GM18502 (cell line): ENCODE results near the gene PRIM1.
"Not testable (repeated sequence)": the region's sequence is repeated elsewhere in the genome, so short reads cannot be mapped to it uniquely, and the experiment has no call there.

Experiments
- ATAC-seq: cut with Tn5 transposase; IDR thresholded peaks from one replicate; pipeline ENCODE4 v1.9.1; 2021; ENCODE audit warnings: mild to moderate bottlenecking; ENCODE audit not compliant: unreplicated experiment, poor library complexity

Gene PRIM1

DNA sequence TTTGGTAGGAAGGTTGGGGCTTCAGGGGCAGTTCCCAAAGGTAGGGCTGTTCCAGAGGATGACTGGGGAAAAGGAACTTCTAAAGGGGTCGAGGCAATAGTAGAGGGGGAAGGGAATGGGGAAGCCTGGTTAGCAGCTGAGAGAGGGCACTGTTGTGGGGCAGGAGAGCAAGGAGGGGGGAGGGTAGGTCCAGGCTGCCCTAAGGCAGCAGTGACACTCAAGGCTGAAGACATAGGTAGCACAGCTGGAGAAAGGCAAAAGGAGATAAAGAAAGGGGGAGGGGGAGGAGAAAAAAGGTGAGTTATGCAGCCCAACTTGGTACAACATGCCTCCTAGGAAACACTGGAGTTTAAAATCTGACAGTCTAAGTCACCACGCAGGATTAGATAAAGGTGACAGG is 30.9 kb downstream of the PRIM1 start:
- ATAC-seq: no peak

DNA sequence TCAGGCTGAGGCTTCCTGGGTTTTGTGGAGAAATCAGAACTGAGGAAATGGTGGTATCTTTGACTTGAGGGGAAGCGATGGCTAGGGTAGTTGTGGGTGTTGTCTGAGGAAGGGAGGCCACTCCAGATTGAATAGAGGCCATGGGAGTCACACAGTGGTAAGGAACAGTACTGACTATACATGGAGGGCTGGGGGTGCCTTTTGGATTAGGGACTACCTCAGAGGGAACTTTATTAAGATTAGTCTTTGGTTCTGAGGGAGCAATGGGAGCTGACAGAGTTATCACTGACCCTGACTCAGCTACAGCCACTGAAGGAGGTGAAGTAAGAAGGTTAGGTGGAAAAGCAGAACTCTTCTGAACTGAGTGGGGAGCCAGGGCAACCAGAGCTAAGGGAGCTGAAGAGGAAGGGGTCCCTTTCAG is 31.4 kb downstream of the PRIM1 start:
- no peak for ATAC-seq

DNA sequence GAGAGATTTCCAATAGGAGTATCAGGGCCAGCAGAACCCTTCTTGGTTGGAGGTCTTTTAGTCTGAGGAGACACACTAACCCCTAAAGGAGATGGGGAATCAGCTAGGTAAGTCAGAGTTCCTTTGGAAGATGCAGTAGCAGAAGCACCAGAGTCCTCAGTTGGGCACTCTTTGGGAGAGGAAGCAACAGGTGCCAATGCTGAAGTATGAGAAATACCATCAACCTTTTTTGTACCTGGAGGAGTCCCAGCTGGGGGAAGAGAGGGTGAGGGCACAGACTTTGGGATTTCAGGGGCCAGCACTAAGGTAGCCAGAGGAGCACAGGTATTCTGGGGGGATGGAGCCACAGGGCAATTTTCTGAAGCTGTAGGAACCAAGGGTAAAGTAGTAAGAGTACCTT is 33.1 kb downstream of the PRIM1 start:
- no peak for ATAC-seq

DNA sequence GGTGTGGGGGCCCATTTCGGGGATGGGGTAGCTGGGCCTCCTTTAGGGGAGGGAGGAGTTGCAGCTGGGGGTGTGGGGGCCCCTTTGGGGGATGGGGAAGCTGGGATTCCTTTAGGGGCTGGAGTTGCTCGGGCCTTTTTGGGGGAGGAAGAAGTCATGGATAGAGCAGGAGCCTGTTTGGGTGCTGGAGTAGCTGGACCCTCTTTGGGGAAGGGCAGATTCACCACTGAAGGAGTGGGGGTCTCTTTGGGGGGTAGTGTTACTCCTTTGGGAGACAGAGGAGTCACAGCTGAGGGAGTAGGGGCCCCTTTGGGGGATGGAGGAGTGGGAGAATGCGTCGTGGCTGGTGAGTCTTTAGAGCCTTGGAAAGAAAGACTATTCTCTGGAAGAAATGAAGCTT is 33.5 kb downstream of the PRIM1 start:
- no peak for ATAC-seq

DNA sequence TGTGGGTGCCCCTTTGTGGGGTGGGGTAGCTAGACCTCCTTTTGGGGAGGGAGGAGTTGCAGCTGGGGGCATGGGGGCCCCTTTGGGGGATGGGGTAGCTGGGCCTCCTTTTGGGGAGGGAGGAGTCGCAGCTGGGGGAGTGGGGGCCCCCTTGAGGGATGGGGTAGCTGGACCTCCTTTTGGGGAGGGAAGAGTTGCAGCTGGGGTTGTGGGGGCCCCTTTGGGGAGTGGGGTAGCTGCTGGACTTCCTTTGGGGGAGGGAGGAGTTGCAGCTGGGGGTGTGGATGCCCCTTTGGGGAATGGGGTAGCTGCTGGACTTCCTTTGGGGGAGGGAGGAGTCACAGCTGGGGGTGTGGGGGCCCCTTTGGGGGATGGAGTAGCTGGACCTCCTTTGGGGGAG is 34.0 kb downstream of the PRIM1 start:
- ATAC-seq: no peak

DNA sequence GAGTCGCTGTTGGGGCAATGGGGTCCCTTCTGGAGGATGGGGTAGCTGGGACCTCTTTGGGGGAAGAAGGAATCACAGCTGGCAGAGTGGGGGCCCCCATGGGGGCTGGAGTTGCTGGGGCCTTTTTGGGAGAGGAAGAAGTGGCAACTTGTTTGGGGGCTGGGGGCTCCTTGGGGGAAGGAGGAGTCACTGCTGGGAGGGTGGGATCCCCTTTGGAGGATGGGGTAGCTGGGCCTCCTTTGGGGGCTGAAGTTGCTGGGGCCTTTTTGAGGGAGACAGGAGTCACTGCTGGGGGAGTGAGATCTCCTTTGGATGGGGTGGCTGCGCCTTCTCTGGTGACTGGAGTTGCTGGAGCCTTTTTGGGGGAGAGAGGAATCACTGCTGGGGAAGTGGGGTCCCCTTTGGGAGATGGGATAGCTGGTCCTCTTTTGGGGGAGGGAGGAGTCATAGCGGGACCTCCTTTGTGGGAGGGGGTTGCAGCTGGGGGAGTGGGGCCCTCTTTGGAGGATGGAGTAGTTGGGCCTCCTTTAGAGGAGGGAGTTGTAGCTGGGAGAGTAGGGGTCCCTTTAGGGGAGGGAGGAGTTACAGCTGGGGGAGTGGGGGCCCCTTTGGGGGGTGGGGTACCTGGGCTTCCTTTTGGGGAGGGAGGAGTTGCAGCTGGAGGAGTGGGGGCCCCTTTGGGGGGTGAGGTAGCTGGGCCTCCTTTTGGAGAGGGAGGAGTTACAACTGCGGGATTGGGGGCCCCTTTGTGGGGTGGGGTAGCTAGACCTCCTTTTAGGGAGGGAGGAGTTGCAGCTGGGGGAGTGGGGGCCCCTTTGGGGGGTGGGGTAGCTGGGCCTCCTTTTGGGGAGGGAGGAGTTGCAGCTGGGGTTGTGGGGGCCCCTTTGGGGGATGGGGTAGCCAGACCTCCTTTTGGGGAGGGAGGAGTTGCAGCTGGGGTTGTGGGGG is 34.9 kb downstream of the PRIM1 start:
- no peak for ATAC-seq

DNA sequence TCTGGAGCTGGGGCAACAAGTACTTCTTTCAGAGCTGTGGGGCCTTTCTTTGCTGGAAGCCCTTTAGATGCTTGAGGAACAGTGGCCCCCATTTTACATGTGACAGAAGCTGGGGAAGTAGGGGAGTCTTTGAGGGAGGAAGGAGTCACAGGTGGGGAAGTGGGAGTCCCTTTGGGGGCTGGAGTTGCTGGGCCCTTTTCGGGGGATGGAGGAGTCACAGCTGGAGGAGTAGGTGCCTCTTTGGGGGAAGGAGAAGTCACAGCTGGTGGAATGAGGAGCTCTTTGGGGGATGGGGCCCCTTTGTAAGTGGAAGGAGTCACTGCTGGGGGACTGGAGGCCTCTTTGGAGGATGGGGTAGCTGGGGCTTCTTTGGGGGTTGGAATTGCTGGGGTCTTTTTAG is 35.7 kb downstream of the PRIM1 start:
- ATAC-seq: no peak

DNA sequence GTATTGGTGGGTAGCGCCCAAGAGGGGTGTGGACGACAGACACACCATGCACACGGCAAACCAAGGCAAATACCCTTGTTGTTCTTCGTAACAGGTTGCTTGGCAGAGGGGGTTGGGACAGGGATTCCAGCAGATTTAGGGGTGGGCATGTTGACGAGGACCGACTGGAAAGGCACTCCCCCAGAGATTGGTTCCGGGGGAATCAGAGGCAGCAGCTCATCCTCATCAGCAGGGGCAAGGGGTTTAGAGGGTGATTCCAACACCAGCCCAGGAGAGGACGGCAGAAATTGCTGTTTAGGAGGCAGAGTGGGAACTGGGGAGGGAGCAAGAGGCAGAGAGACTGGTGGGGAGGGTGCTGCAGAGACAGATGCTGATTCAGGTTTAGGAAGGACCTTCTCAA is 36.3 kb downstream of the PRIM1 start:
- no peak for ATAC-seq

DNA sequence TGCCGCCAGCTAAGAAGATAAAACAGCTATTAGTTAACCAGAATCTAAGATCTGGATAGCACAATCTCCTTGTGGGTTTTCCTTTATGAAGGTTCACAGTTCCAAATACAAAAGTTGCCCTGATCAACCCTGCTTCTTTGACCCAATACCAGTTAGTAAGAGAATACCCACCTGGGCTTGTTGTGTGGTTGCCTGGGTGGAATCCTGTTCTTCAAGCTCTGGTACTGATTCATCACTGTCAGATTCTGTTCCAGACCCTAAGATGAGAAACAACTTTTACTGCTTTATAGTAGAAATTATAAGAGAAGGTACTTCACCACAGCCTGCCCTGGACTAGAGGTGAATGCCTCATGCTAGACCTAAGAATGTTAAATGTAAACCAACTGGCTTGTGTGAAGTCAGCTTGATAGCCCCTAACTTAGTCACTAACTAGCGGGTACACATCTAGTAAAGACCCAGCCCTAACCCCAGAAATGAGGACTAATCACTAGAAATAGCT is 37.6 kb downstream of the PRIM1 start:
- ATAC-seq: no peak

DNA sequence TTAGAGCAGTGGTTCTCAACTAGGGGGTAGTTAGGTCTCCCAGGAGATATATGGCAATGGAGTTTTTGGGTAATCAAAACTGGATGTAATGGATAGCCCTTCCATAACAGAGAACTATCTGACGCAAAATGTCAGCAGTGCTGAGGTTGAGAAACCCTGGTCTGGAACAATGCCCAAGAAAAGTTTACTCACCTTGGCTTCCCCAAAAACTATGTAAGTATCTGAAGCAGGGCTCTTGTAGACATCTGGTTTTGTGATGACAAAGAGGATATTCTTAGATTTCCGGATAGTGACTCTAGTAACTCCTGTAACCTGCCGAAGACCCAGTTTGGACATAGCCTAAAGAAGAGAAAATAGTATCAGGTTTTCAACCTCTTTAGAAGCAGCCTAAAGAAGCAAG is 38.8 kb downstream of the PRIM1 start:
- no peak for ATAC-seq

DNA sequence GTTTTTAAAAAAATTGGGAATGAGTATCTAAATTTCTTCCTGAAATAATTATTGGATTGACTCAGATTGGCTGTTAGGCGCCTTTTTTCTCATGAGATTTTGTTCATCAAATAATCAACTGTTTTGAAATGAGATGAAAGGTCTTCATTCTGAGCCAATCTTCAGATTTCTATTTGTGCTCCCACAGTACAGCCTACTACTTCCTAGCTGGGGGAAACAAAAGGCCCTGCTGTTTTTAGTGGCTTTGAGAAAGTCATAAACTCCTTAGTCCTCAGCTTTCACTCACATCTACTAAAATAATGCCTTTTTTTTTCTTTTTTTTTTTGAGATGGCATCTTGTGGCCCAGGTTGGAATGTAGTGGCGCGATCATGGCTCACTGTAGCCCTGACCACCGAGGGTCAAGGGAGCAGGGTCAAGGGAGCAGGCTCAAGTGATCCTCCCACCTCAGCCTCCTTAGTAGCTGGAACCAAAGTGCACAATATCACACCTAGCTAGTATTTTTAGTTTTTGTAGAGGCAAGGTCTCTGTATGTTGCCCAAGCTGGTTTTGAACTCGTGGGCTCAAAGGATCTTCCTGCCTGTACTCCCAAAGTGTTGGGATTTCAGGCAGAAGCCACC is 42.3 kb downstream of the PRIM1 start:
- no peak for ATAC-seq

DNA sequence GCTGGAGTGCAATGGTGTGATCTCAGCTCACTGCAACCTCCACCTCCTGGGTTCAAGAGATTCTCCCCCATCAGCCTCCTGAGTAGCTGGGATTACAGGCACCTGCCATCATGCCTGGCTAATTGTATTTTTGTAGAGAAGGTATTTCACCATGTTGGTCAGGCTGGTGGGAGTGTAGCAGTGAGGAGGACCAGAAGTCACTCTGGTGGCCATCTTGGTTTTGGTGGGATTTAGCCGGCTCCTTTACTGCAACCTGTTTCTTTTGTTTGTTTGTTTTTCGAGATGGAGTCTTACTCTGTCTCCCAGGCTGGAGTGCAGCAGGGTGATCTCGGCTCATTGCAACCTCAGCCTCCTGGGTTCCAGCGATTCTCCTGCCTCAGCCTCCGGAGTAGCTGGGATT is 47.6 kb downstream of the PRIM1 start:
- not testable (repeated sequence) for ATAC-seq

DNA sequence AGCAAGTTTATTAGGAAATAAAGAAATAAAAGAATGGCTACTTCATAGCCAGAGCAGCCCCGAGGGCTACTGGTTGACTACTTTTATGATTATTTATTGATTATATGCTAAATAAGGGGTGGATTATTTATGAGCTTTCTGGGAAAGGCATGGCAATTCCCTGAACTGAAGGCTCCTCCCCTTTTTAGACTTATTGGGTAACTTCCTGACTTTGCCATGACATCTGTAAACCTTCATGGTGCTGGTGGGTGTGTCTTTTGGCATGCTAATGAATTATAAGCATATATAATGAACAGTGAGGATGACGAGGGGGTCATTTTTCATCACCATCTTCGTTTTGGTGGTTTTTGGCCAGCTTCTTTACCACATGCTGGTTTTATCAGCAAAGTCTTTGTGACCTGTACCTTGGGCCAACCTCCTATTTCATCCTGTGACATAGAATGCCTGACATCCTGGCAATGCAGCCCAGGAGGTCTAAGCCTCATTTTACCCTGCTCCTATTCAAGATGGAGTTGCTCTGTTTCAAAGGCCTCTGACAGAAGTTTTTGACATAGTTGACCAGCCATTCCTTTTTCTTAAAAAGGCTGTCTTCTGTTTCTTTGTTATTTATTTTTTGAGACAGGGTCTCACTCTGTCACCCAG is 53.0 kb downstream of the PRIM1 start:
- ATAC-seq: no peak

DNA sequence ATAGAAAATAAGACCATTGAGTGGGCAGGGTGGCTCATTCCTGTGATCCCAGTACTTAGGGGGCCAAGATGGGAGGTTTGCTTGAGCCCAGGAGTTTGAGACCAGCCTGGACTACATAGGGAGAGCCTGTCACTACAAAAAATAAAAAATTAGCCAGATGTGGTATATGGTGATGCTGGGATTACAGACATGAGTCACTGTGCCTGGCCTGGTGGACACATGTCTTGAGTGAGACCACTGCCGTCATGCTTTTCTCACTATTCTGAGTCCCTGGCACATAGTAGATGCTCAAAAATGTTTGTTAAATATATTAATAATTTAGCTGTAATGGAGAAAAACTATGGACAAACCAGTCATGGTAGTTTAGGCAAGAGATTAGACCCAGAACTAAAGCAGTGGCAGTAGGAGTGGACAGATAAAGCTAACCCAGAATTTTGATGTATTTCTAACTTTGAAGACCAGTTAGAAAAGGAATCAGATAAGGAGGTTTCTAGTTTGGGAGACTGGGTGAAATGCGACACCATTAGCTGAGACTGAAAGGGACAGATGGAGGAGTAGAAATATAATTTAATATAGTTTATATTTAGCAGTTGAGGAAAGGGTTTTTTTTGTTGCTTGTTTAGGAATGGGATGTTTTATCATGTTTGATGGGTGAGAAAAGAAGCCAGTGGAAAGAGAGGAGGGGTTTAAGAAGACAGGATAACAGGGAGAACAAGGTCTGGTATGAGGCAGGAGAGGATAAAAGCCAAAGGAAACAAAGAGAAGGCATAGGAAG is 56.6 kb downstream of the PRIM1 start:
- ATAC-seq: no peak

DNA sequence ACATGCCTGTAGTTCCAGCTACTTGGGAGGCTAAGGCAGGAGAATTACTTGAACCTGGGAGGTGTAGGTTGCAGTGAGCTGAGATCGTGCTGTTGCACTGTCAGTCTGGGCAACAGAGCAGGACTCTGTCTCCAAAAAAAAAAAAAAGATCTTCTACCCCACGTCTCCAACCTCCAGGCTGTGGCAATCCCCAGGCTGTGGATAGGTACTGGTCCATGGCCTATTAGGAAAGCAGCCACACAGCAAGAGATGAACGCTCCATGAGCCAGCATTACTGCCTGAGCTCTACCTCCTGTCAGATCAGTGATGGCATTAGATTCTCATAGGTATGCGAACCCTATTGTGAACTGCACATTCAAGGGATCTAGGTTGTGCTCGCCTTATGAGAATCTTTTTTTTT is 58.0 kb downstream of the PRIM1 start:
- no peak for ATAC-seq

DNA sequence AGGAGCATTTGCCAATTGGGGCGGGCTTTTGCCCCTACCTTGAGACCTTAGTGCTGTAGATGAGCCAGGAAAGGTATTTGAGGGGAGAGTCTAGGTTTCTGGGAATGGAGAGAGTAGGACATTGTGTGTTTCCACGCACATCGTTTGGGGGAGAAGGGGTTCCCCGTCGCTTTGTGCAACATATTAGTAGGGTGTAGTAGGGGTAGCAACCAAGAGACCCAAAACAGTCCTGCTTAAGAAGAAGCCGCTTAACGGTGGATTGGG is 63.3 kb downstream of the PRIM1 start:
- no peak for ATAC-seq

DNA sequence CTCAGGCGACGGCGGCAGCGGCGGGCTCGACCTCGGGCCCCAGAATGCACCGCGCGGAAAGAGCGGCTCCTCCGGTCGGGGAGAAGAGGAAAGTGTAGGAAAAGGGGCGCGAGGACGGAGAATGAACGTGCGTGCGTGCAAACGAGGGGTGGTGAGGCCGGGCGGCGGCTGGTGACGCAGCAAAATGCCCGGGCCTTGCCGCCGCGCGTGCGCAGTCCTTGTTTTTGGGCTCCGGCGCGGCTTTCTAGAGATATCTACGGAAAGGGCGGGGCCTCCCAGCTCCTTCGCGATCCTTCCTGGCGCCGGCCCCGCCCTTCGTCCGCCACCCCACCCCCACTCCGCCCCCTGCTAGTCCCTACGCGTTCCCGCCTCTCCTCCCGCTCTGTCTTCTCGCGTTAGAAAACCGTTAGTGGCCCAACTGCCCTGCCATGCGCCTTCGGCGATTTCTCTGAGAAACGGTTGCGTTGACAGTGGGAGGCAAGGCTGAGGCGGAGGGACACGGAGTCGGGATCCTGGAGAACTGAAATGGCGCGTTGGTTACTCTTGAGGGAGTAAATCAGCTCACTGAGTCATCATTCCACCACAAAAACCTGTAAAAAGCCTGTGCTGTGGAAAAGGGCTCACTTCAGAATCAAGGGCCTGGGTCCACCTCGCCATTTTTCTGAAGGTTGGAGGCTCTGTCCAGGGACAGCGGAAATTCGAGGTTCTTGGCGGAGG is 63.8 kb downstream of the PRIM1 start, which contains the start of gene PTGES3:
Gene PTGES3 (minus strand): TSS at position 156 of the 717 bp plus-strand sequence. CDS start 285 bp downstream, outside the sequence.
- peak; percentile 68 for ATAC-seq

DNA sequence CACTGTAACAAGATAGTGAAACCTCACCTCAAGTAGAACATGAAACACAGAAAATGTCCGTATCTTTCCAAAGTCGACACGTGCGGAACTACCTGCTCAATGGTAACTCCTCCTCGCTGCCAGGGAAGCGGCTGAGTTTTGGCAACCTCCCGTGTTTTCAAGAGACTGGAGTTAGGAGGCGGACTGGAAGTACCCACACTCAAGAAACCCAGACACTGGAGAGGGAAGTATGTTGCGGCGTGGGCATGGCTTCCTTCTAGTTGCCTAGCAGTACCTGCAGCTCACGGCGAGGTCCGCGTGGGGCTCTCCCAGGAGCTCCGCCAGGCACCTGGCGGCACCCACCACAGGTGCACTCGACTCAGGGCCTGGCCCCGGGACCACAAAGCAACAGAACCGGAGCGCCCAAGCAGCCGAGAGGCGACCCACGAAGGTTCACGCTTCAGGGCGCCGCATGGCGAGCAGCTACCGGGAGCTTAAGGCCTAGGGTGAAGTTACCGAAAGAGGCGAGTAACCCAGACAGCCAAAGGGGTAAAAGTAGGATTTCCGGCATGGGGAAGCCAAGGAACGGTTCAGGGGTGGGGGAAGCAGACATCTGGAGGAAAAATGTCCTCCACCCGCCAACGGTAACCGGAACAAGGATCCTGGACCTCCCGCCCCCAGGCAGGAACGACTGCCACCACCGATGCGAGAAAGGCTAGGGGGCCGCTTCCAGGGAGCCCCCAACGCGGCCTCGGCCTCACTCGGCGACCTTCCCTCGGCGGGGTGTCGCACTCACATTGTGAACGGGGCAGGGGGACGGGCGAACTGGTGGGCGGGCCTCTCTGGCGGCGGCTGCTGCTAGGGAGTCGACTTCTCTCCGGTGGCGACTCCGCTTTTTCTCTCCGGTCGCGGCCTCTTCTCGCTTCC is 64.6 kb downstream of the PRIM1 start:
- ATAC-seq: peak; percentile 39
